ENCODE measurements around the gene TMPRSS7. TPM values are rescaled to one million over a fixed set of nuclear protein-coding genes. Genes with fewer than 3 reads are reported as not detected.

The TMPRSS7 gene
- not detected for total RNA-seq

- TF ChIP-seq CTCF (IDR thresholded peaks at IDR 0.05 in 4 of 5, conservative IDR thresholded peaks at IDR 0.05 in 1 of 5), result no peak
- TF ChIP-seq POLR2A (IDR thresholded peaks at IDR 0.05), result no peak
- H3K27me3 ChIP-seq, result no peaks in the 10 kb centered on the region
- H3K9me3 ChIP-seq, result no peaks in the 10 kb centered on the region
- intact Hi-C loops (cut with DNase I; ENCODE audit: low total_unique reads) (no loop called here), in situ Hi-C loops (cut with MboI; ENCODE audit: low sequenced_read_pairs in 4 of 4) (no loop called here)
- ATAC-seq (no peak), DNase-seq (no peak)
- no peak within 1 kb of the TSS for H3K4me3 ChIP-seq
- no peak within 1 kb of the TSS for H3K27ac ChIP-seq
- H3K36me3 ChIP-seq, result no peaks in the 10 kb centered on the region
- H3K4me1 ChIP-seq, result no peaks in the 10 kb centered on the region
Measured at GRCh38 chr3:112034436-112034835, at the start of gene TMPRSS7. Gene TMPRSS7 (plus strand): TSS chr3:112034736. CDS start chr3:112034846, 110 bp downstream.

- no peak overlapping the region for H3K27ac ChIP-seq
- no peaks in the 10 kb centered on the region for H3K9me3 ChIP-seq
- TF ChIP-seq CTCF (IDR thresholded peaks at IDR 0.05 in 4 of 5, conservative IDR thresholded peaks at IDR 0.05 in 1 of 5) (no peak), POLR2A (IDR thresholded peaks at IDR 0.05) (no peak)
- DNase-seq (no peak), ATAC-seq (no peak)
- in situ Hi-C loops (cut with MboI; ENCODE audit: low sequenced_read_pairs in 4 of 4) (no loop called here), intact Hi-C loops (cut with DNase I; ENCODE audit: low total_unique reads) (no loop called here)
- no peak overlapping the region for H3K4me3 ChIP-seq
- no peaks in the 10 kb centered on the region for H3K4me1 ChIP-seq
- H3K27me3 ChIP-seq, result no peaks in the 10 kb centered on the region
- peaks cover 0 to 22% of the 10 kb centered on the region in 2 donors for H3K36me3 ChIP-seq
Measured at GRCh38 chr3:111986800-111987199, 47.7 kb upstream of the TMPRSS7 start.

- intact Hi-C loops (cut with DNase I; ENCODE audit: low total_unique reads) (loop anchor here (2.0 kb wide), 1 partner anchor 24 kb away; no protein-coding TSS in a partner anchor), in situ Hi-C loops (cut with MboI; ENCODE audit: low sequenced_read_pairs in 4 of 4) (no loop called here)
- ATAC-seq (peak; percentile 77 to 86), DNase-seq (no peak)
- no peak overlapping the region for H3K4me3 ChIP-seq
- peaks cover 0 to 24% of the 10 kb centered on the region in 2 donors for H3K36me3 ChIP-seq
- H3K27ac ChIP-seq, result no peak overlapping the region
- TF ChIP-seq POLR2A (IDR thresholded peaks at IDR 0.05), result no peak
- TF ChIP-seq CTCF (IDR thresholded peaks at IDR 0.05 in 4 of 5, conservative IDR thresholded peaks at IDR 0.05 in 1 of 5), result peak; percentile 16 to 62 (median 31)
- no peaks in the 10 kb centered on the region for H3K4me1 ChIP-seq
- no peaks in the 10 kb centered on the region for H3K27me3 ChIP-seq
- H3K9me3 ChIP-seq, result no peaks in the 10 kb centered on the region
Measured at GRCh38 chr3:111989061-111989678, 45.4 kb upstream of the TMPRSS7 start.

GRCh38 chr3:111993038-111993437, 41.5 kb upstream of the TMPRSS7 start:
- no peaks in the 10 kb centered on the region for H3K27me3 ChIP-seq
- DNase-seq, result no peak
- TF ChIP-seq POLR2A (IDR thresholded peaks at IDR 0.05) (no peak), CTCF (IDR thresholded peaks at IDR 0.05 in 4 of 5, conservative IDR thresholded peaks at IDR 0.05 in 1 of 5) (no peak)
- H3K4me3 ChIP-seq, result no peak overlapping the region
- no peaks in the 10 kb centered on the region for H3K4me1 ChIP-seq
- peaks cover 0 to 8% of the 10 kb centered on the region in 2 donors for H3K36me3 ChIP-seq
- no peaks in the 10 kb centered on the region for H3K9me3 ChIP-seq
- intact Hi-C loops (cut with DNase I; ENCODE audit: low total_unique reads), result no loop called here
- no peak overlapping the region for H3K27ac ChIP-seq
- in situ Hi-C loops (cut with MboI; ENCODE audit: low sequenced_read_pairs in 4 of 4), result no loop called here
- ATAC-seq, result no peak

Measured in gastrocnemius medialis (tissue), 4 donors.